Calu3 (cell line): Measurements from ENCODE around the gene NLRP4. TPM values are rescaled to one million over a fixed set of nuclear protein-coding genes. Genes with fewer than 3 reads are reported as not detected.

Experiments used
- BruUV-seq: library from RNA; stranded (reverse); fragments of 400-500 nt; replicated peaks from 2 replicates; lab custom pipeline; 2021; lab: Mats Ljungman, UMichigan
- CTCF ChIA-PET: fragments of 300-600 bp; sonication (Branson Sonifier 250); formaldehyde crosslinking; loops from one replicate; lab custom pipeline; 2022; ENCODE audit warnings: antibody characterized with exemption; lab: Charles Lee
- DNase-seq: peaks from one replicate; pipeline ENCODE4 v3.0.0; 2022
- H3K27ac Mint-ChIP-seq: one replicate; pipeline ENCODE4 v1.8.0; 2022; ENCODE audit warnings: mixed read lengths; ENCODE audit not compliant: unreplicated experiment
- H3K27me3 Mint-ChIP-seq: one replicate; pipeline ENCODE4 v1.8.0; 2022; ENCODE audit warnings: mixed read lengths; ENCODE audit not compliant: unreplicated experiment
- H3K36me3 Mint-ChIP-seq: one replicate; pipeline ENCODE4 v1.8.0; 2022; ENCODE audit warnings: mild to moderate bottlenecking, moderate library complexity, mixed read lengths; ENCODE audit not compliant: insufficient read depth, unreplicated experiment
- H3K4me1 Mint-ChIP-seq: one replicate; pipeline ENCODE4 v1.8.0; 2022; ENCODE audit warnings: mild to moderate bottlenecking, low read depth, mixed read lengths; ENCODE audit not compliant: unreplicated experiment
- H3K4me3 Mint-ChIP-seq: one replicate; pipeline ENCODE4 v1.8.0; 2022; ENCODE audit warnings: mild to moderate bottlenecking, low read depth, moderate library complexity, mixed read lengths; ENCODE audit not compliant: unreplicated experiment
- H3K9me3 Mint-ChIP-seq: one replicate; pipeline ENCODE4 v1.8.0; 2022; ENCODE audit warnings: low read depth, mixed read lengths; ENCODE audit not compliant: unreplicated experiment
- CTCF ChIP-seq: fragments of 200-600 bp; IDR thresholded peaks from one replicate; pipeline ENCODE4 v1.8.0; 2022; ENCODE audit warnings: antibody characterized with exemption; ENCODE audit not compliant: unreplicated experiment
- intact Hi-C: fragments of 100-400 bp; cut with micrococcal nuclease; formaldehyde crosslinking; loops from one replicate; pipeline ENCODE4 v1.10.0; 2022; ENCODE audit not compliant: unreplicated experiment
- total RNA-seq: library from RNA; stranded (reverse); gene quantifications from 2 replicates; pipeline ENCODE4 v1.2.3, GENCODE V29; 2022

NLRP4 gene
- total RNA-seq, 1 experiment from 2014 or later = not detected

DNA sequence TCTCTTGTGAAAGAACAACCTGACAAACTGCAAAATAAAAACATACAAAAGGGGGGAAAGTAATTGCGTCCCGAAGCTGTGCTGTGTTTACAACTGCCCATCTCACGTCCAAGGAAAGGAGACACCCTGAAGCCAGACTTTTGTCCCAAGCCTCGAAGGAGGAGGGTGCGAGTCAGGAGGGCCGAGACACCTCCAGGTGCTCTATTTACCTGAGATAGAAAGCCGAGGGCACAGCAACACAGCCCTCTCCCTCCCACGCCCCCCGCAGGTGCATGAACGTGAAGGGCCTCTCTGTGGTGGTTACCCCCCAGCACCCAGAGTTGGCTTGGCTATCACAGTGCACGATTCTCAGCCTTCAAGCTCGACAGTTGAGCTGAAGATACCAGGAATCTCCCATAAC, 62.6 kb downstream of the NLRP4 start:
- Mint-ChIP-seq H3K4me1 (no peaks in the 10 kb centered on the region), H3K27me3 (no peaks in the 10 kb centered on the region), H3K9me3 (peaks cover 9% of the 10 kb centered on the region), H3K27ac (no peak overlapping the region), H3K36me3 (peaks cover 5% of the 10 kb centered on the region), H3K4me3 (no peak overlapping the region)
- no peak for TF ChIP-seq CTCF
- CTCF ChIA-PET = no interaction called here
- no TSS peak for BruUV-seq
- intact Hi-C loops = no loop called here
- DNase-seq = no peak

DNA sequence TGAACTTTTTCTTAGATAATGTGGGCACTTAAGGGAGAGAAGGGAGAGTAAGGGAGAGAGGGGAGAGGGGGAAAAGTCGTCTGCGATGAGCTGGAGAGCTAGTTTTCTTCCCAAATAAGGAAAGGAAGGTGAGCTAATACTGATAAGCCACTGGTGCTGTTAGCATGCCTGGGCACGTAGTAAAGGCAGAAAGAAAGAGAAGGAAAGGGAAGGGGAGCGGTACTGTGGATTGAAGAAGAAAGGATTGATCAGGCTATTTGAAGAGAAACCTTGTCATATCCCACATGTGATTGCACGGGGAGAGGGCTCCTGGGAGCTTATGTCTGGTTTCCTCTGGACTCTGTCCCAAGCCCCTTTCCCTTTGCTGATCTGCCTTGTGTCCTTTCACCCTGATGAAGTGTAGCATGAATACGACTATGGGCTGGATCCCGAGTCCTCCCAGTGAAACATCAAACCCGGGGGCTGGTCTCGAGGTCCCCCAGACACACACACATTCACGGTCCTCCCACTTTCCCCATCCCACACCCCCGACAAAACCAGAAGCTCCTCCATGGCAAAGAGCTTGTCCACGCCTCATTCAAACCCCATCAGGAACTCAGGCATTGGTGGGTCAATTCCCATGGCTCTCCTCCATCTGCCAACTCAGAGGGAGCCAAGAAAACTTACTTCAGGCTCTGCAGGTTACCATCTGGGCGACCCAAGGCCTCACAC, 65.2 kb downstream of the NLRP4 start:
- no peak for DNase-seq
- peaks cover 15% of the 10 kb centered on the region for H3K9me3 Mint-ChIP-seq
- no peaks in the 10 kb centered on the region for H3K4me1 Mint-ChIP-seq
- no peak overlapping the region for H3K27ac Mint-ChIP-seq
- no TSS peak for BruUV-seq
- H3K27me3 Mint-ChIP-seq = no peaks in the 10 kb centered on the region
- intact Hi-C loops = no loop called here
- TF ChIP-seq CTCF = no peak
- H3K4me3 Mint-ChIP-seq = no peak overlapping the region
- CTCF ChIA-PET = interaction anchor here (0.5 kb wide), 1 partner anchor 162 kb away, joined by 5 read pairs; no protein-coding TSS in a partner anchor
- no peaks in the 10 kb centered on the region for H3K36me3 Mint-ChIP-seq

- no TSS peak for BruUV-seq
- no peaks in the 10 kb centered on the region for H3K36me3 Mint-ChIP-seq
- H3K4me3 Mint-ChIP-seq = no peak overlapping the region
- H3K4me1 Mint-ChIP-seq = no peaks in the 10 kb centered on the region
- H3K9me3 Mint-ChIP-seq = peaks cover 15% of the 10 kb centered on the region
- intact Hi-C loops = no loop called here
- no peak overlapping the region for H3K27ac Mint-ChIP-seq
- CTCF ChIA-PET = interaction anchor here (0.5 kb wide), 1 partner anchor 161 kb away, joined by 5 read pairs; no protein-coding TSS in a partner anchor
- no peak for TF ChIP-seq CTCF
- DNase-seq = no peak
- H3K27me3 Mint-ChIP-seq = no peaks in the 10 kb centered on the region
Measured at GRCh38 chr19:55902080-55902751, 65.9 kb downstream of the NLRP4 start.

GRCh38 chr19:55907286-55907685, 70.9 kb downstream of the NLRP4 start:
- DNase-seq = no peak
- Mint-ChIP-seq H3K9me3 (peaks cover 20% of the 10 kb centered on the region), H3K36me3 (no peaks in the 10 kb centered on the region), H3K27ac (no peak overlapping the region), H3K4me3 (no peak overlapping the region), H3K27me3 (no peaks in the 10 kb centered on the region), H3K4me1 (no peaks in the 10 kb centered on the region)
- no TSS peak for BruUV-seq
- CTCF ChIA-PET = no interaction called here
- intact Hi-C loops = no loop called here
- no peak for TF ChIP-seq CTCF
